AG10803 (cell line): ENCODE results near the gene SYT2.

Experiments
- DNase-seq: peaks from one replicate; pipeline ENCODE4 v3.0.0; 2010; ENCODE audit warnings: low read depth
- H3K4me3 ChIP-seq: 2 replicates; pipeline ENCODE4 v1.5.1; 2011; ENCODE audit warnings: mild to moderate bottlenecking, low read length, control low read depth
- TF ChIP-seq, protein P1 (sequence below): conservative IDR thresholded peaks from 2 replicates; pipeline ENCODE4 v1.5.1; 2011; ENCODE audit warnings: mild to moderate bottlenecking, low read length, control low read depth, inconsistent platforms

SYT2 gene

DNA sequence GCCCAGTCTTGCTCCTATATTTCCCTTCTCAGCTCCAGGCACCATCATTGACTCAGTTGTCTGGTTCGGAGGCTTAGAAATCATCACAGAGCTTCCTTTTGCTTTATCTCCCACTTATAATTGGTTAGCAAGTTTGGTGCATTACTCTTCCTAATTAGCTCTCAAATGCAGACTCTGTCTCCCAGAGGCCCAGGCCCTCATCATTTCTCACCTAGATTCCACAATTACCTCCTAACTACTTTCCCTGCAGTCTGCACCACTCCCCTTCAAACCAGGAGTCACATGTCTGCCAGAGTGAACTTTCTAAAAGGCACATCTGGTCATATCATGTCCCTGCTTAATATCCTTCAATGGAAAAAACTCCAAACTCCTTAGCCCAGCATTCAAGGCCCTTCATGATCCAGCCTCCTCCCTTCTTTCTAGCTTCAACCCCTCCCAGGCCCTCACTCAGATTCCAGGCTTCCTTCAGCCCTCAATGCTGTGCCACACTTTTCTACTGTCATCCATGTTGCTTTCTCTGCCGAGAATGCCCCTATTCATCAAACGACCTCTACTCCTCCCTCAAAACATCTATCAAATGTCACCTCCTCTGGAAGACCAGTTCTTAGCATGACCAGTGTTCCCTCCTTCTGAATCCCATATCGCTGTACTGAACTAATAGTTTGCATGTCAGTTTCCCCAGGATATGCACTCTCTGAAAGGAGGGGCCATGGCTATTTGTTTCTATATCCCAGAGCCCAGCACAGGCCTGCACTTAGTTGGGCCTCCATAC lies 30.7 kb downstream of the SYT2 start:
- DNase-seq: no peak
- TF ChIP-seq, protein P1, sequence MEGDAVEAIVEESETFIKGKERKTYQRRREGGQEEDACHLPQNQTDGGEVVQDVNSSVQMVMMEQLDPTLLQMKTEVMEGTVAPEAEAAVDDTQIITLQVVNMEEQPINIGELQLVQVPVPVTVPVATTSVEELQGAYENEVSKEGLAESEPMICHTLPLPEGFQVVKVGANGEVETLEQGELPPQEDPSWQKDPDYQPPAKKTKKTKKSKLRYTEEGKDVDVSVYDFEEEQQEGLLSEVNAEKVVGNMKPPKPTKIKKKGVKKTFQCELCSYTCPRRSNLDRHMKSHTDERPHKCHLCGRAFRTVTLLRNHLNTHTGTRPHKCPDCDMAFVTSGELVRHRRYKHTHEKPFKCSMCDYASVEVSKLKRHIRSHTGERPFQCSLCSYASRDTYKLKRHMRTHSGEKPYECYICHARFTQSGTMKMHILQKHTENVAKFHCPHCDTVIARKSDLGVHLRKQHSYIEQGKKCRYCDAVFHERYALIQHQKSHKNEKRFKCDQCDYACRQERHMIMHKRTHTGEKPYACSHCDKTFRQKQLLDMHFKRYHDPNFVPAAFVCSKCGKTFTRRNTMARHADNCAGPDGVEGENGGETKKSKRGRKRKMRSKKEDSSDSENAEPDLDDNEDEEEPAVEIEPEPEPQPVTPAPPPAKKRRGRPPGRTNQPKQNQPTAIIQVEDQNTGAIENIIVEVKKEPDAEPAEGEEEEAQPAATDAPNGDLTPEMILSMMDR: no peak
- no peak overlapping the region for H3K4me3 ChIP-seq

DNA sequence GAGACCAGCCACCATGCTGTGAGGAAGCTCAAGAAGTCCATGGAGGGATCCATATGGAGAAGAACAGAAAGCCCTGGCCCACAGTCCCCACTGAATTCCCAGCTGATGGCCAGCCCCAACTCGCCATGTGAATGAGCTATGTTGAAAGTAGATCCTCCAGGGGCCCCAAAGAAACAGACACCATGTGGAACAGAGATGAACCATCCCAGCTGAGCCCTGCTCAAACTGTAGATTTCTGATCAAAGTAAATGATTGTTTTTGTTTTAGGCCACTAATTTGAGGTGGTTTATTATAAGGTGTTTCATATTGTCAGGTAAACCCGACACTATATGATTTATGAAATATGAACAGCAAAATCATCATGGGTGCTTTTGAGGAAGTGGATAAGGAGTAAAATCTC lies 32.8 kb downstream of the SYT2 start:
- no peak for DNase-seq
- TF ChIP-seq, protein P1: no peak
- H3K4me3 ChIP-seq: no peak overlapping the region

- no peak overlapping the region for H3K4me3 ChIP-seq
- TF ChIP-seq, protein P1: no peak
- no peak for DNase-seq
Measured at GRCh38 chr1:202673531-202673930, 36.7 kb downstream of the SYT2 start.

DNA sequence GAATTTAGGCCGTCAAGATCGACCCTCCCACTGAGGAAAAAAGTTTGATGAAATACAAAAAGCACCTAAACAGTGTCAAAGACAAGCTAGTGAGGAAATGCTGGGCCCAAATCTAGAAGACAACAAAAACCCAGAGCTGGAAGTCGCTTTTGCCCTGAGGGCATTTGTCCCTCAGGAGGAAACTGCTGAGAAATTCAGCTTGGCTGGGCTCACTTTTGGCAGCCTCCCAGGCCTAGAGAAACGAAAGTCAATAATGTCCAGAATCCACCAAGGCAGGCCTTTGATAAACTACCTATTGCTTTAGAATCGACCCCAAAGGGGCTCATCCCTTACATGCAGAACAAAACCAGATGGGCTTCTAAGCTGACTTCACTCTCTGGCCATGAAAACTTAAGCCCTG lies 38.9 kb downstream of the SYT2 start:
- DNase-seq: no peak
- TF ChIP-seq, protein P1: no peak
- no peak overlapping the region for H3K4me3 ChIP-seq

GRCh38 chr1:202665417-202665816 lies 44.8 kb downstream of the SYT2 start:
- no peak overlapping the region for H3K4me3 ChIP-seq
- TF ChIP-seq, protein P1: no peak
- no peak for DNase-seq

GRCh38 chr1:202664083-202664482 lies 46.2 kb downstream of the SYT2 start:
- TF ChIP-seq, protein P1: no peak

DNA sequence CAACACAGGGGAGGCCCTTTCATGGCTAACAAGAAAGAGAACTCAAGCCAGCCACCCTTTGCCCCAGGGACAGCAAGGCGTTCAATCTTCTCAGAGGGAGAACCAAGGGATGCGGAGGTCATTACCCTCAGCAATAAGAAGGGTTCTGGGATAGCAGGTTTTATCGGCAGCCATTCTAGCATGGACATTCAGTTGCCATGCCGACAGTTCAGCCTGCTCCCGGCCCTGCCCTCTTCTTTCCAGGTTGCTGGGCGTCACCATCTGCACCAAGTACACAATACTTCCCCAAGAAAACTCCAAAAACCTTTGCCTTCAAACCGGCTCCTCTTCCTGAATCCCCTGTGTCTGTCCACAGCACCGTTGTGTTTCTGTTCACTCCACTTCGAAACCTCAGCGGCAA lies 47.1 kb downstream of the SYT2 start:
- DNase-seq: no peak
- TF ChIP-seq, protein P1: no peak
- H3K4me3 ChIP-seq: no peak overlapping the region

More at GRCh38 chr1:202664083-202664482, 46.2 kb downstream of the SYT2 start:
- no peak for DNase-seq
- no peak overlapping the region for H3K4me3 ChIP-seq
